Panc1 (cell line): Measurements from ENCODE around the gene DDX31.

ENCODE experiments used
- POLR2AphosphoS5 ChIP-seq: IDR thresholded peaks from 2 replicates; pipeline ENCODE4 v1.6.1; 2012; ENCODE audit warnings: mild to moderate bottlenecking, low read depth, low read length, moderate library complexity
- REST ChIP-seq, 2 experiments: IDR thresholded peaks; 2 replicates each; pipeline ENCODE4 v1.6.1; 2011 to 2012; ENCODE audit warnings: low read depth in 2 of 2, control low read depth in 1 of 2, low read length in 1 of 2, mild to moderate bottlenecking in 1 of 2, moderate library complexity in 1 of 2; ENCODE audit not compliant: insufficient read depth in 1 of 2
- TF ChIP-seq, protein P1 (sequence below): fragments of 450-650 bp; IDR thresholded peaks from 2 replicates; pipeline ENCODE4 v1.5.1; 2017; ENCODE audit warnings: mild to moderate bottlenecking

DNA sequence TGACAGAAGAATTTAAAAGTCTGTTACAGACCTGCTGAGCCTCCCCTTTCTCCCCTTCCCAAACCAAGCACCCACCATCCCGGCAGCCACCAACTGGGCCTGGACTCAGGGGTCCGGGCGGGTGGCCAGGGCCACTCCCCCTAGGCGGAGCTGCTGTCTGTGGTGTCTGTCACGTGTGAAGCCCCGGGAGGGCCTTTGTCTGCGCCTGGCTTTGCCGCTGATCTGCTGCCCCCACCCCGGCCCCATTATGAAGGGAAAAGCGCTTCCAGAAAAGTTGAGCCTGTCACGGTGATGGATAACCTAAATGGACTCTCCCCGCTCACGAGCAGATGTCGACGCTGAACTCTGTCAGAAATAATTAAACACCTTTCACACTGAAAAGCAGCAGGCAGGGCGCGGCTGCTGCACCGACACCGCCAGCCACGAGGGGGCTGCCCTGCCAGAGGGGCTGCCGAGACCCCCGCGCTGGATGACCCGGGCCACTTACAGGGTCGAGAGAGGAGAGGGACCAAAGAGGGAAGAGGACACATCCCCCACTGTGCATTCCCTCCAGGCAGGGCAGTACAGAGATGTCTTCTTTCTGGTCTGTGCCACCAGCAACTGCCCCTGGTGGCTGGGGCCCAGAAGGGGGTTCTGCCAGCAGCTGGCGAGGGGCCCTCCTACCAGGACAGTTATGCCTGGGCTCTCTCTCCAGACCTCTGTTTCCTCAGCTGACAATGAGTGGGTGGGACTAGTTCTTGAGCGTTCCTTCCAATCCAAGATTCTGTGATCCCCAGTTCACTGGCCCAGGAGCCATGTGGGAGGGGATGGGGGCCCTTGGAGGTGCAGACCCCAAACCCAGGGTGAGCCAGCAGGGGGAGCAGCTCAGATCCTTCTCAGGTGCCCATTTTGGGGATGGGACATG lies 123.4 kb downstream of the DDX31 start:
- TF ChIP-seq, protein P1, sequence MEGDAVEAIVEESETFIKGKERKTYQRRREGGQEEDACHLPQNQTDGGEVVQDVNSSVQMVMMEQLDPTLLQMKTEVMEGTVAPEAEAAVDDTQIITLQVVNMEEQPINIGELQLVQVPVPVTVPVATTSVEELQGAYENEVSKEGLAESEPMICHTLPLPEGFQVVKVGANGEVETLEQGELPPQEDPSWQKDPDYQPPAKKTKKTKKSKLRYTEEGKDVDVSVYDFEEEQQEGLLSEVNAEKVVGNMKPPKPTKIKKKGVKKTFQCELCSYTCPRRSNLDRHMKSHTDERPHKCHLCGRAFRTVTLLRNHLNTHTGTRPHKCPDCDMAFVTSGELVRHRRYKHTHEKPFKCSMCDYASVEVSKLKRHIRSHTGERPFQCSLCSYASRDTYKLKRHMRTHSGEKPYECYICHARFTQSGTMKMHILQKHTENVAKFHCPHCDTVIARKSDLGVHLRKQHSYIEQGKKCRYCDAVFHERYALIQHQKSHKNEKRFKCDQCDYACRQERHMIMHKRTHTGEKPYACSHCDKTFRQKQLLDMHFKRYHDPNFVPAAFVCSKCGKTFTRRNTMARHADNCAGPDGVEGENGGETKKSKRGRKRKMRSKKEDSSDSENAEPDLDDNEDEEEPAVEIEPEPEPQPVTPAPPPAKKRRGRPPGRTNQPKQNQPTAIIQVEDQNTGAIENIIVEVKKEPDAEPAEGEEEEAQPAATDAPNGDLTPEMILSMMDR = no peak; the same call in 1 of the 2 replicates
- TF ChIP-seq POLR2AphosphoS5 = no peak
- no peak for TF ChIP-seq REST (IDR thresholded peaks at IDR 0.05; ENCODE audit: insufficient read depth in 1 of 2, low read depth in 2 of 2, low read length in 1 of 2)
